Activated naive CD4-positive, alpha-beta T cell treated with anti-CD3 and anti-CD28 coated beads, Interleukin-2, amount 50 U/mL, for 72 hours (primary cell): ENCODE measurements around the gene ALG2. TPM values are rescaled to one million over a fixed set of nuclear protein-coding genes. Genes with fewer than 3 reads are reported as not detected.

ENCODE experiments used
- ATAC-seq, 2 donors: fragments of 150-1000 bp; cut with Tn5 transposase; 2 replicates each; pipeline ENCODE4 v1.10.0; 2021; ENCODE audit warnings: mild to moderate bottlenecking in 2 of 2, moderate library complexity in 2 of 2
- DNase-seq, 2 donors: peaks; one replicate each; pipeline ENCODE4 v3.0.0; 2021 to 2022; ENCODE audit warnings: low spot score in 2 of 2
- H3K27ac Mint-ChIP-seq, 2 donors: one replicate each; pipeline ENCODE4 v1.8.0; 2022; ENCODE audit warnings: mild to moderate bottlenecking in 2 of 2, mixed read lengths in 2 of 2
- H3K36me3 Mint-ChIP-seq, 2 donors: one replicate each; pipeline ENCODE4 v1.8.0; 2022; ENCODE audit warnings: mixed read lengths in 2 of 2
- H3K9me3 Mint-ChIP-seq, 2 donors: one replicate each; pipeline ENCODE4 v1.8.0; 2022; ENCODE audit warnings: mixed read lengths in 2 of 2
- total RNA-seq, 2 donors: library from RNA; stranded (reverse); gene quantifications; one replicate each; pipeline ENCODE4 v1.2.3, GENCODE V29; 2022

Gene ALG2
- total RNA-seq, 2 donors from 2014 or later, result 14.0 to 20.6 TPM

DNA sequence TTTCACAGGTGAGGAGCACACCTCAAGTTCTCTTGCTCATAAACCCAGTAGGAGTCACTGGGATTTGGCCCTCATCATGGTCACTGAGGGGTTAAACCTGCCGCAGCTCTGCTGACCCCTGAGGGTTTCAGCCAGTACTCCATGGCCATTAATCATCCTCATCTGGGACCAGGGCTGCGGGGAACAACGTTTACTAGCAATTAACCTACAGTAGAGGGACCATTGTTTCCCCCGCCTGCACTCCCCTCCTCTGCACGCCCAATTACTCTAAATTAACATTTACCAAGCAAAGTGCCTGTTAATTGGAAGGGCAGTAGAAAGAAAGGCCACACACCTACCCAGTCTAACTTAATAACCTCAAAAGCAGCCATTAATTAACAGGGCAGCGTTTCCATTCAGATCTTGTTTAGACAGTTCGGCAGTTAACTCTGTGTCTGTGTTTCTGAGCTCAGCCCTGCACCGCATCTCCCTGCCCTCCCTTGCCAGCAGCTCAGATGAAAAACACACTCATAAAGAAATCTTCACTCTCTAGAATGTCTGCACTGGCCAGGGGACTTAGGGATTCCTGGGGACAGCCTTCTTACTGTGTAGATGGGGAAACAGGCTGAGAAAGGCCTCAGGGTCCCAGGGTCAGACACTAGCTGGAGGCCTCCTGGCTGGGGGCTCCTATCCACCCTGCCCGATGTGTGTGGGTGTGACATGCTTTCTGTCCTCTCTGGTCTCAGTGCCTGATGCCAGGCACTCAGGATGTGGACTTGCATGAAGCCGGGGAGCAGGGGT is 51.6 kb downstream of the ALG2 start:
- H3K9me3 Mint-ChIP-seq, result no peaks in the 10 kb centered on the region
- H3K27ac Mint-ChIP-seq, result no peak overlapping the region
- ATAC-seq, result no peak

DNA sequence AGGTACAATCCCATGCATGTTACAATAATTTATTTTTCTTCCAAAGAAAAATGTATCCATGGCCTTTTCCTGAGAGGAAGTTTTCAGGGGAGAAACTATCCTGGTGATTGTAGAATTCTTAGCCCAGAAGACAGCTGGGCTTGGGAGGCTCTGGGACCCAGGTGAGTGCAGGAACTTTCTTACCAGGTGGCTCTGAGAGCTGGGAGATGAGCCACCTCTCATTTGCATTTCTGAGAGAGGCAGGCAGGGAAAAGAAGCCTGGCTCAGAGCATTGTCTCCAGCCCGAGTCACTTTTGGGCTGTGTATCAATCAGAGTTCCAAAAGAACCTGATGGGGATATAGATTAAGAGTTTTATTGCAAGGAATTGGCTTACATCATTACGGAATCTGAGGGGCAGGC is 52.7 kb downstream of the ALG2 start:
- ATAC-seq, result no peak
- H3K36me3 Mint-ChIP-seq, result no peaks in the 10 kb centered on the region
- no peak overlapping the region for H3K27ac Mint-ChIP-seq

More for the DNA sequence above, 51.6 kb downstream of the ALG2 start:
- no peaks in the 10 kb centered on the region for H3K36me3 Mint-ChIP-seq
- DNase-seq, result no peak

DNA sequence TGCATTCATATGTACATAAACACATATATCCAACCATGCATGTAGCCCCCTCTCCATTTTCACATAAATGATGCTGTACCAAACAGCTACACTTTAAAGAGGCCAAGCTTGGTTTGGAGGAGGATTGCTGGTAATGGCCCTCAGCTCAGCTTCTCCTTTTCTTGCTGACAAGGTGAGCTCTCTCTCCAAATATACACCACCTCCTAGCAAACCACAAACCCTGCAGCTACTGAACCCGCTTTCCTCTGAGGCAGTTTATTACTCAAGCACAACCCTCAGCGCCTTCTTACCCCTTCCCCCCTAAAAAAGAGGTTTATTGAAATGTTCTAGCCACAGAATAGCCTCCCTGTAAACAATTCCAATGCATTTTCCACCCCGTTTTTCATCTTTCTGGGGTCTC is 54.0 kb downstream of the ALG2 start:
- DNase-seq (no peak), ATAC-seq (peak in 1 of 2 donors; percentile 48)
- no peak overlapping the region for H3K27ac Mint-ChIP-seq
- no peaks in the 10 kb centered on the region for H3K36me3 Mint-ChIP-seq
- H3K9me3 Mint-ChIP-seq, result no peaks in the 10 kb centered on the region

More for the DNA sequence above, 52.7 kb downstream of the ALG2 start:
- no peaks in the 10 kb centered on the region for H3K9me3 Mint-ChIP-seq
- no peak for DNase-seq

DNA sequence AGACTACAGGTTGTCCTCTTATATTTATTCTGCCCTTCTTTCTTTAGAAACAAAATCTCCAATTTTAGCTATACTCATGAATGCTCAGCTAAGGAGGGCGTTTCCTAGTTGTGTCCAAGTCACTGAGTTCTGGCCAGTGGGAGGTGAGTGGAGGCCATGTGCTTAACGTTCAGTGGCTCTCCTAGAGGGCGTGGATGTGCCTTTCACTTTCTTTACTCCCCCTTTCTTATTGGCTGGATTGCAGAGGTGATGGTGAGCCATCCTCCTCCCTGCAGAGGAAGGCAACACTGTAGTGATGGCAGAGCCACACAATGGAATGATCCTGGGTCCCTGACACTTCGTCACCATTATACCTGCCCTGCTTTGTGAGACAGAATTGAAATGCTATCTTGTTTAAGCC is 54.6 kb downstream of the ALG2 start:
- ATAC-seq (peak in 1 of 2 donors; percentile 33), DNase-seq (no peak)
- H3K27ac Mint-ChIP-seq, result no peak overlapping the region

More for the DNA sequence above, 54.6 kb downstream of the ALG2 start:
- no peaks in the 10 kb centered on the region for H3K36me3 Mint-ChIP-seq
- H3K9me3 Mint-ChIP-seq, result no peaks in the 10 kb centered on the region

Other genes with a start within 250 kb of the ALG2 start
- 10 to 100 TPM; 13.4 to 23.4 TPM for gene TGFBR1, start 116.8 kb downstream of the ALG2 start, total RNA-seq
- gene SEC61B, start 340 bp upstream of the ALG2 start, total RNA-seq, result 100 to 1,000 TPM; 105 to 127 TPM